Measurements from ENCODE around the gene MLIP.

DNA sequence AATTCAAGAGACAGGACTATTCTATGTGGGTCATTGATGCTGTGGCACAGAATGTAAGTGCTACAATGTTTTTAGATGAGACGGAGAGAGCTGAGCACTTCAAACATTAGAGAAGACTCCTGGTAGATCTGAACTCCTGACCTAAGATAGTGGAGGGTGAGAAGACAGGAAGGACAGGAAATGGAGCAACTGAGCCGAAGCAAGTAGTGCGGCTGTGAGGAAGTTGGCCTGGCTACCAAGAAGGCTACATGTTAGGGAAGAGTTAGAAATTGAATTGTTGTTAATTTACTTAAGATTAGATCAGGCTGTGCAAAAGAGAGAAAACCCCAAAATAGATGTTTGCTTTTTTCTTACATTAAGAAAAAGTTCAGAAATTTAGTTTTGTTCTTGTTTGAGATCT lies 14.4 kb upstream of the MLIP start:
- TF ChIP-seq POLR2A (IDR thresholded peaks at IDR 0.05), result no peak
- TF ChIP-seq CTCF (IDR thresholded peaks at IDR 0.05), result no peak
